IMR-90 (cell line): ENCODE data around the gene IL1F10.

Experiments used
- CTCF ChIP-seq: conservative IDR thresholded peaks from 2 replicates; pipeline ENCODE4 v1.5.1; 2012; ENCODE audit warnings: mild to moderate bottlenecking, low read depth, low read length, improper control_type of control experiment
- FOS ChIP-seq: fragments of 150-350 bp; IDR thresholded peaks from 2 replicates; pipeline ENCODE4 v1.6.1; 2016; ENCODE audit warnings: low read depth, low read length
- POLR2A ChIP-seq: IDR thresholded peaks from 2 replicates; pipeline ENCODE4 v1.6.1; 2012; ENCODE audit warnings: mild to moderate bottlenecking, low read depth, low read length

- TF ChIP-seq POLR2A = no peak
- TF ChIP-seq CTCF = no peak
- no peak for TF ChIP-seq FOS
Measured at GRCh38 chr2:113061896-113062770, 5.6 kb upstream of the IL1F10 start.
